Choroid plexus epithelial cell (primary cell): ENCODE measurements around the gene RUFY1.
A peak's percentile ranks its signal among the peaks of the same experiment; 100 is the strongest.

Source experiments
- DNase-seq: peaks from one replicate; pipeline ENCODE4 v3.0.0-alpha.2; 2010; ENCODE audit warnings: low read depth
- H3K4me3 ChIP-seq: 2 replicates; pipeline ENCODE4 v1.5.1; 2011; ENCODE audit warnings: low read depth, mild to moderate bottlenecking, control low read depth, low read length, moderate library complexity
- CTCF ChIP-seq: conservative IDR thresholded peaks from 2 replicates; pipeline ENCODE4 v1.5.1; 2011; ENCODE audit warnings: low read depth, mild to moderate bottlenecking, control low read depth, inconsistent platforms, low read length, moderate library complexity

Gene RUFY1

DNA sequence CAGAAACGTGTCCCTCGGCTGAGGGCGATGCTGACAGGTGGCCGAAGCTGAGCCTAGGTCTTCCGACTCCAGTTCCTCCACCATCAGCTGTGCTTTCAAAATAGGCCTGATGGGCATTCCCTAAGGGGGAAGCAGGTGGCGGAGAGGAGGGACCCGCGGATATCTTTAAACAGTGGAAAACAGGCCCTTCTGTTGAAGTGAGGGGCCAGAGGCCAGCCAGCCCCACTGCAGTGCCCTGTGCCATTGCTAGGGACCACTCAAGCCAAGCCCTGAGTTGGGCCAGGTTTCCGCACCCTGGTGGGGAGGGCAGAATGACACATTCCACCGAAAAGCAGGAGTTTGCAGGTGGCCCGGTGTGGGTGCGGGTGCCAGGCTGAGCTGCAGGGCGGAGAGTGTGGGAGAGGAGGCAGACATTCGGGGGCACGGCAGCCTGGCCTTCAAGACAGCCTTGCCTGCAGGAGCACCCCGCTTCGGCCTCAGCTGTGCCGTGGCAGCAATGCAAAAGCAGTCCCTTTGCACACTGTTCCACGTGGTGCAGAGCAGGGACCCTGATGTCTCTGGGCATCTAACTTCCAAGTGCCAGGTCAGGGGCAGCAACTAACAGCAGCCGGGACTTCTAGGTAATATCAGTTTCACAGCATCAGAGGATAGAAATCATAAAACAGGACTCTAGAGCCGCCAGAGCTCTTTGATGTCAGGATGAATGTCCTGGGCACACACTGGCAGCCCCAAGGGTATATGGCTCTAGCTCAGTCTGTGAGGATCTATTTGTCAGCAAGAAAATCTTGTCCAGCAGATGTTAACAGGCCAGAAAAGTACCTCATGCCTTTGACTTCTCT is 55.9 kb downstream of the RUFY1 start:
- no peak overlapping the region for H3K4me3 ChIP-seq
- no peak for DNase-seq

GRCh38 chr5:179606910-179607159 is 56.5 kb downstream of the RUFY1 start:
- no peak for DNase-seq
- TF ChIP-seq CTCF, result no peak
- H3K4me3 ChIP-seq, result no peak overlapping the region

More for the DNA sequence above, 55.9 kb downstream of the RUFY1 start:
- TF ChIP-seq CTCF, result no peak

DNA sequence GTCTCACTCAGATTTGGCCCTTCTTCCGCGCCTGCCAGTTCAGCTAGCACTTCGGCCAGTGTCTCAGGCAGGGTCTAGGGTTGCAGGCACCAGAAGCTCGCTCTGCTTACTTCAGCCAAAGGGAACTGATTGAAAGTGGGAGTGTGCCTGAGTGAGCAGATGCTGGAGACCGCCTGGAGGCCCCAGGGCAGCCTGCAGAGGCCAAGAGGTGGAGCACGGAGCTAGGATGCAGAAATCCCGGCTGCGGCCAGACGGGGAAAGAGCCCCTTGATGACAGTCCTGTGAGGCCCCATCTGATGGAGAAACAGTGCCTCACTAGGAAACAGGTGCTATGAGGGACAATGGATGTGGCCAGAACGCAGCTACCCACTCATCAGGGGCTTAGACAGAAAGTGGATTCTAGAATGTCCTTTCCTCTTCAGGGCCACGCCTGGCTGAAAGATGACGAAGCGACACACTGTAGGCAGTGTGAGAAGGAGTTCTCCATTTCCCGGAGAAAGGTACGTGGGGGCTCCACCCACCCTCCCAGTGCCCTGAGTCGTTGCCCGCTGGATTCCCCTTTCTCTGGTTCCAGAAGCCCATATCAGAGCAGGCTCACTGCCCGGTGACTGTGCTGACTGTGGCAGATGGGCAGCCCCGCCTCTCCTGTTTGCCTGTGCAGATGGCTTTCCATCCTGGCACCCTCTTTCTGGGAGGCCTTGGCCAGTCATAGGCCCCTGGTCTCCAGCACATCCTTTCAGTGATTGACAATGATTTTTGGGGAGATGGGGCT is 57.0 kb downstream of the RUFY1 start:
- DNase-seq, result no peak
- no peak overlapping the region for H3K4me3 ChIP-seq
- no peak for TF ChIP-seq CTCF

GRCh38 chr5:179608131-179608581 is 57.8 kb downstream of the RUFY1 start:
- no peak for TF ChIP-seq CTCF
- no peak overlapping the region for H3K4me3 ChIP-seq
- DNase-seq, result peak; percentile 41

GRCh38 chr5:179609834-179610108 is 59.4 kb downstream of the RUFY1 start:
- no peak for TF ChIP-seq CTCF
- DNase-seq, result no peak
- no peak overlapping the region for H3K4me3 ChIP-seq

- no peak overlapping the region for H3K4me3 ChIP-seq
- TF ChIP-seq CTCF, result no peak
- DNase-seq, result no peak
Measured at GRCh38 chr5:179610109-179610902, 60.0 kb downstream of the RUFY1 start.
